ENCODE results near the gene TMEM244. TPM values are rescaled to one million over a fixed set of nuclear protein-coding genes. Genes with fewer than 3 reads are reported as not detected.

TMEM244 gene
- total and polyA plus RNA-seq, 10 donors, result not detected

- intact Hi-C loops (cut with DNase I; ENCODE audit: low total_unique reads), result no loop called here
Observed at GRCh38 chr6:129871221-129871620, 10.1 kb upstream of the TMEM244 start.

DNA sequence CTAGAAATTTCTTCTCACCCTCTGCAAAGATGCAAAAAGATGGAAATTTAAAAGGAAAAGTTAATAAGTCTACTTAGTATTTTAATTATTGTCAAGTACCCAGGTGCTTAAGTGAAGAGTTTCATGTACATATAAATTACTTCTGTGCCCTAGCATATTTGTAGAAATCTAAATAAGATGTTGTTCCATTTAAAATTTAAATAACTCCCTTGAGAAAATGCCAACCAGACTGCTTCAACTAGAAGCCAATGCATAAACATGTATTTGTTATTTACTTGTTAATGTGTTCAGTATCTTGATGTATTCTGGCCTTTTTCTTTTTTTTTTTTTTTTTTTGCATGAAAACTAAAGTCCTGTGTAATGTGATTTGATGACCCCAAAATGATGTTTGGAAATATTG, 6.3 kb upstream of the TMEM244 start:
- intact Hi-C loops (cut with DNase I; ENCODE audit: low total_unique reads), result no loop called here
- no peak for DNase-seq
- TF ChIP-seq POLR2A (IDR thresholded peaks at IDR 0.05) (no peak), POLR2AphosphoS5 (IDR thresholded peaks at IDR 0.05) (no peak)
- TF ChIP-seq, protein P1, sequence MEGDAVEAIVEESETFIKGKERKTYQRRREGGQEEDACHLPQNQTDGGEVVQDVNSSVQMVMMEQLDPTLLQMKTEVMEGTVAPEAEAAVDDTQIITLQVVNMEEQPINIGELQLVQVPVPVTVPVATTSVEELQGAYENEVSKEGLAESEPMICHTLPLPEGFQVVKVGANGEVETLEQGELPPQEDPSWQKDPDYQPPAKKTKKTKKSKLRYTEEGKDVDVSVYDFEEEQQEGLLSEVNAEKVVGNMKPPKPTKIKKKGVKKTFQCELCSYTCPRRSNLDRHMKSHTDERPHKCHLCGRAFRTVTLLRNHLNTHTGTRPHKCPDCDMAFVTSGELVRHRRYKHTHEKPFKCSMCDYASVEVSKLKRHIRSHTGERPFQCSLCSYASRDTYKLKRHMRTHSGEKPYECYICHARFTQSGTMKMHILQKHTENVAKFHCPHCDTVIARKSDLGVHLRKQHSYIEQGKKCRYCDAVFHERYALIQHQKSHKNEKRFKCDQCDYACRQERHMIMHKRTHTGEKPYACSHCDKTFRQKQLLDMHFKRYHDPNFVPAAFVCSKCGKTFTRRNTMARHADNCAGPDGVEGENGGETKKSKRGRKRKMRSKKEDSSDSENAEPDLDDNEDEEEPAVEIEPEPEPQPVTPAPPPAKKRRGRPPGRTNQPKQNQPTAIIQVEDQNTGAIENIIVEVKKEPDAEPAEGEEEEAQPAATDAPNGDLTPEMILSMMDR (IDR thresholded peaks at IDR 0.05 in 8 of 11, conservative IDR thresholded peaks at IDR 0.05 in 3 of 11), result no peak
- Histone ChIP-seq H3K27ac (no peak overlapping the region), H3K4me3 (no peak overlapping the region), H3K4me1 (no peaks in the 10 kb centered on the region), H3K36me3 (no peaks in the 10 kb centered on the region), H3K9me3 (peaks cover 0 to 5% (median 0%) of the 10 kb centered on the region in 8 donors), H3K27me3 (replicated peaks in 1 of 7) (no peaks in the 10 kb centered on the region)

More at GRCh38 chr6:129871221-129871620, 10.1 kb upstream of the TMEM244 start:
- DNase-seq, result no peak
- Histone ChIP-seq H3K27ac (no peak overlapping the region), H3K4me1 (peaks cover 0 to 13% (median 8%) of the 10 kb centered on the region in 6 donors), H3K36me3 (no peaks in the 10 kb centered on the region), H3K4me3 (no peak overlapping the region), H3K9me3 (no peaks in the 10 kb centered on the region), H3K27me3 (replicated peaks in 1 of 7) (no peaks in the 10 kb centered on the region)
- no peak for TF ChIP-seq POLR2AphosphoS5 (IDR thresholded peaks at IDR 0.05)
- TF ChIP-seq POLR2A (IDR thresholded peaks at IDR 0.05), result no peak
- TF ChIP-seq, protein P1 (IDR thresholded peaks at IDR 0.05 in 8 of 11, conservative IDR thresholded peaks at IDR 0.05 in 3 of 11), result no peak
- WGBS, 5 donors, result 58 to 78% (median 67%) methylated on average over 3 of the region's 3 CpGs

DNA sequence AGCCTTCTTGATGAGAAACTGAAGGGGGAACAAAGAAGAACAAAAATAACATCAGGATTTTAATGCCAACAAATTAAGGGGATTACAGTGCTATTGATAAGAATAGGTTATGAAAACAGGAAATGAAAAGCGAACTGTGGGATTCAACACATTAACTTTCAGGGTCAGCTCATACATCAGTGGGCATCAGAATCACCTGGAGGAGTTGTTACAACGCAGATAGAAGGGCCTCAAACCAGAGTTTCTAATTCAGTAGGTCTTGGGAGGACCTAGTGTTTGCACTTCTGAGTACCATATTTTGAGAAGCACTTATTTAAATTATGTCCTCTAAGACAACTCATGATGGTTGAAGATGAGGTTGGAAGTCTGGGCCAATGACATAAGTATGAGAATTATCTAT, 5.6 kb upstream of the TMEM244 start:
- H3K4me3 ChIP-seq, result no peak overlapping the region
- no peak overlapping the region for H3K27ac ChIP-seq
- TF ChIP-seq POLR2AphosphoS5 (IDR thresholded peaks at IDR 0.05) (no peak), POLR2A (IDR thresholded peaks at IDR 0.05) (no peak)
- TF ChIP-seq, protein P1 (IDR thresholded peaks at IDR 0.05 in 8 of 11, conservative IDR thresholded peaks at IDR 0.05 in 3 of 11), result no peak
- no peaks in the 10 kb centered on the region for H3K27me3 ChIP-seq (replicated peaks in 1 of 7)
- H3K9me3 ChIP-seq, result peaks cover 0 to 5% (median 0%) of the 10 kb centered on the region in 8 donors
- H3K36me3 ChIP-seq, result no peaks in the 10 kb centered on the region
- DNase-seq, result no peak
- intact Hi-C loops (cut with DNase I; ENCODE audit: low total_unique reads), result no loop called here
- H3K4me1 ChIP-seq, result no peaks in the 10 kb centered on the region
- WGBS, 5 donors, result 71 to 84% (median 72%) methylated on average over 2 of the region's 2 CpGs

- 69 to 93% (median 73%) methylated on average over 1 of the region's 1 CpG for WGBS, 5 donors
- no peaks in the 10 kb centered on the region for H3K4me1 ChIP-seq
- TF ChIP-seq POLR2AphosphoS5 (IDR thresholded peaks at IDR 0.05), result no peak
- no peak for TF ChIP-seq POLR2A (IDR thresholded peaks at IDR 0.05)
- TF ChIP-seq, protein P1 (IDR thresholded peaks at IDR 0.05 in 8 of 11, conservative IDR thresholded peaks at IDR 0.05 in 3 of 11), result no peak
- H3K27me3 ChIP-seq (replicated peaks in 1 of 7), result no peaks in the 10 kb centered on the region
- DNase-seq, result no peak
- no peak overlapping the region for H3K27ac ChIP-seq
- no peaks in the 10 kb centered on the region for H3K36me3 ChIP-seq
- peaks cover 0 to 5% (median 0%) of the 10 kb centered on the region in 8 donors for H3K9me3 ChIP-seq
- intact Hi-C loops (cut with DNase I; ENCODE audit: low total_unique reads), result no loop called here
- no peak overlapping the region for H3K4me3 ChIP-seq
Observed at GRCh38 chr6:129866256-129866655, 5.1 kb upstream of the TMEM244 start.
